Hindlimb muscle (tissue), 1 donor: Measurements from ENCODE around the gene HSPB3. TPM values are rescaled to one million over a fixed set of nuclear protein-coding genes. Genes with fewer than 3 reads are reported as not detected.
"Not testable (repeated sequence)": the region's sequence is repeated elsewhere in the genome, so short reads cannot be mapped to it uniquely, and the experiment has no call there.

ENCODE experiments used
- DNase-seq: peaks from one replicate; pipeline ENCODE4 v3.0.0-alpha.2; 2013
- polyA plus RNA-seq: library from polyadenylated mRNA; unstranded; fragments of 120-200 nt; gene quantifications from one replicate; pipeline ENCODE4 v1.2.1, GENCODE V29; 2013; ENCODE audit not compliant: insufficient read length

Gene HSPB3
- polyA plus RNA-seq, 1 donor = 123 TPM

- DNase-seq = peak; percentile 45
These were observed 1.8 kb downstream of the HSPB3 start for GRCh38 chr5:54457094-54457862.

GRCh38 chr5:54458221-54458620 lies 2.7 kb downstream of the HSPB3 start:
- no peak for DNase-seq

GRCh38 chr5:54460181-54460919 lies 4.9 kb downstream of the HSPB3 start:
- no peak for DNase-seq

GRCh38 chr5:54462281-54462680 lies 6.8 kb downstream of the HSPB3 start:
- no peak for DNase-seq

GRCh38 chr5:54463713-54464112 lies 8.2 kb downstream of the HSPB3 start:
- no peak for DNase-seq

- no peak for DNase-seq
These were observed 14.1 kb downstream of the HSPB3 start for GRCh38 chr5:54469622-54470021.

GRCh38 chr5:54470128-54470527 lies 14.6 kb downstream of the HSPB3 start:
- DNase-seq = peak; percentile 51

GRCh38 chr5:54470677-54471076 lies 15.2 kb downstream of the HSPB3 start:
- no peak for DNase-seq

GRCh38 chr5:54471398-54471797 lies 15.9 kb downstream of the HSPB3 start:
- no peak for DNase-seq

- no peak for DNase-seq
These were observed 21.2 kb downstream of the HSPB3 start for GRCh38 chr5:54476682-54477081.

GRCh38 chr5:54477941-54478478 lies 22.5 kb downstream of the HSPB3 start:
- no peak for DNase-seq

GRCh38 chr5:54480296-54480695 lies 24.8 kb downstream of the HSPB3 start:
- no peak for DNase-seq

GRCh38 chr5:54484219-54484894 lies 28.9 kb downstream of the HSPB3 start:
- no peak for DNase-seq

- DNase-seq = not testable (repeated sequence)
These were observed 30.2 kb downstream of the HSPB3 start for GRCh38 chr5:54485659-54486058.

- DNase-seq = not testable (repeated sequence)
These were observed 34.1 kb downstream of the HSPB3 start for GRCh38 chr5:54489648-54489979.

GRCh38 chr5:54491326-54491725 lies 35.8 kb downstream of the HSPB3 start:
- no peak for DNase-seq

GRCh38 chr5:54492178-54492577 lies 36.7 kb downstream of the HSPB3 start:
- DNase-seq = no peak

- no peak for DNase-seq
These were observed 39.5 kb downstream of the HSPB3 start for GRCh38 chr5:54495027-54495426.

Other genes with a start within 250 kb of the HSPB3 start
- gene ARL15, start 145.1 kb upstream of the HSPB3 start, polyA plus RNA-seq = 24.6 TPM
- 30.5 TPM for gene SNX18, start 62.1 kb downstream of the HSPB3 start, polyA plus RNA-seq